Astrocyte (in vitro differentiated cells and primary cell): ENCODE data around the gene NEB.

ENCODE experiments used
- EZH2 ChIP-seq: IDR thresholded peaks from 2 replicates; pipeline ENCODE4 v1.6.1; 2012; ENCODE audit warnings: mild to moderate bottlenecking, low read length, inconsistent platforms; ENCODE audit not compliant: insufficient read depth
- TF ChIP-seq, protein P1 (sequence below): IDR thresholded peaks from 2 replicates; pipeline ENCODE4 v1.5.1; 2011; ENCODE audit warnings: low read depth, mild to moderate bottlenecking, inconsistent platforms, low read length, moderate library complexity; ENCODE audit not compliant: insufficient read depth

DNA sequence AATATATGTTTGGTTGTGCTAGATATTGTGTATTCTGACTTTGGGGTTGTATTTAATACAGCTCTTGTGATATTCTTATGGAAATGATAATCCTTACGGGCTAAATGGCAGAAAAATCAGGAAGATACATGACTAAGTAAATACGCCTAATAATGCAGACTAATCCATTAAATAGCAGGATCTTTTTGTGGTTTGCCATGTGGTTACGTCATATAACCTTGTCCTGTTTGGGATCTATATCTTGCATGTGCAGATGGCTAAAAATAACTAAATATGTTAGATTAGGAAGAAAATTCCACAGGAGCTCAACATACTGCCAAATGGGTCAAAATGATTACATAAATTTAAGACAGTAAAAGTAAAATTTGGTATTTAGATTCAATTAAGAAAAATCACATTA is 83.0 kb downstream of the NEB start:
- TF ChIP-seq, protein P1, sequence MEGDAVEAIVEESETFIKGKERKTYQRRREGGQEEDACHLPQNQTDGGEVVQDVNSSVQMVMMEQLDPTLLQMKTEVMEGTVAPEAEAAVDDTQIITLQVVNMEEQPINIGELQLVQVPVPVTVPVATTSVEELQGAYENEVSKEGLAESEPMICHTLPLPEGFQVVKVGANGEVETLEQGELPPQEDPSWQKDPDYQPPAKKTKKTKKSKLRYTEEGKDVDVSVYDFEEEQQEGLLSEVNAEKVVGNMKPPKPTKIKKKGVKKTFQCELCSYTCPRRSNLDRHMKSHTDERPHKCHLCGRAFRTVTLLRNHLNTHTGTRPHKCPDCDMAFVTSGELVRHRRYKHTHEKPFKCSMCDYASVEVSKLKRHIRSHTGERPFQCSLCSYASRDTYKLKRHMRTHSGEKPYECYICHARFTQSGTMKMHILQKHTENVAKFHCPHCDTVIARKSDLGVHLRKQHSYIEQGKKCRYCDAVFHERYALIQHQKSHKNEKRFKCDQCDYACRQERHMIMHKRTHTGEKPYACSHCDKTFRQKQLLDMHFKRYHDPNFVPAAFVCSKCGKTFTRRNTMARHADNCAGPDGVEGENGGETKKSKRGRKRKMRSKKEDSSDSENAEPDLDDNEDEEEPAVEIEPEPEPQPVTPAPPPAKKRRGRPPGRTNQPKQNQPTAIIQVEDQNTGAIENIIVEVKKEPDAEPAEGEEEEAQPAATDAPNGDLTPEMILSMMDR = no peak
- no peak for TF ChIP-seq EZH2
